T follicular helper cell (primary cell): ENCODE measurements around the gene TRIM24.
"Not testable (repeated sequence)": the region's sequence is repeated elsewhere in the genome, so short reads cannot be mapped to it uniquely, and the experiment has no call there.

ENCODE experiments used
- DNase-seq: peaks from one replicate; pipeline ENCODE4 v3.0.0-alpha.2; 2020; ENCODE audit warnings: low read depth

Gene TRIM24

GRCh38 chr7:138460649-138461607, 869 bp downstream of the TRIM24 start:
- DNase-seq, result peak; percentile 40

DNA sequence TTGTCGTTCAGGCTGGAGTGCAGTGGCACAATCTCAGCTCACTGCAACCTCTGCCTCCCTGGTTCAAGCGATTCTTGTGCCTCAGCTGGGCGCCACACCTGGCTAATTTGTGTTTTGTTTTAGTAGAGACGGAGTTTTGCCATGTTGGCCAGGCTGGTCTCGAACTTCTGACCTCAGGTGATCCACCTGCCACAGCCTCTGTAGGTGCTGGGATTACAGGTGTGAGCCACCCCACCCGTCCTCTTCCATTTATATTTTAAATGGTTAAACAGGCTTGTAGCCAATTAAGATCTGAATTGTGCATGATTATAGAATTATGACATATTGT, 3.2 kb downstream of the TRIM24 start:
- not testable (repeated sequence) for DNase-seq

GRCh38 chr7:138465046-138465445, 5.0 kb downstream of the TRIM24 start:
- no peak for DNase-seq

GRCh38 chr7:138466069-138466756, 6.2 kb downstream of the TRIM24 start:
- not testable (repeated sequence) for DNase-seq

GRCh38 chr7:138468244-138469123, 8.4 kb downstream of the TRIM24 start:
- DNase-seq, result no peak

GRCh38 chr7:138470391-138471157, 10.5 kb downstream of the TRIM24 start:
- no peak for DNase-seq

- DNase-seq, result no peak
Measured at GRCh38 chr7:138472292-138473079, 12.4 kb downstream of the TRIM24 start.

DNA sequence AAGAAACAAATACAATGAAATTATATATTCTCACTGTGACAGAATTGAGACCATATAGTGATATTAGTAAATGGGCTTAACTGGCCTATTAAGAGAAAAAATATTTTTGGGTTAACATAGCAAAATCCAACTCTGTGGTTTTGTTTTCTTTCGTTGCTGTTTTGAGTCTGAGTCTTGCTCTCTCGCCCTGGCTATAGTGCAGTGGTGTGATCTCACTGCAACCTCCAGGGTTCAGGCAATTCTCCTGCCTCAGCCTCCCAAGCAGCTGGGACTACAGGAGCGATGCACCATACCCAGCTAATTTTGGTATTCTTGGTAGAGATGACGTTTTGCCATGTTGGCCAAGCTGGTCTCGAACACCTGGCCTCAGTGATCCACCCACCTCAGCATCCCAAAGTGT, 15.3 kb downstream of the TRIM24 start:
- no peak for DNase-seq

DNA sequence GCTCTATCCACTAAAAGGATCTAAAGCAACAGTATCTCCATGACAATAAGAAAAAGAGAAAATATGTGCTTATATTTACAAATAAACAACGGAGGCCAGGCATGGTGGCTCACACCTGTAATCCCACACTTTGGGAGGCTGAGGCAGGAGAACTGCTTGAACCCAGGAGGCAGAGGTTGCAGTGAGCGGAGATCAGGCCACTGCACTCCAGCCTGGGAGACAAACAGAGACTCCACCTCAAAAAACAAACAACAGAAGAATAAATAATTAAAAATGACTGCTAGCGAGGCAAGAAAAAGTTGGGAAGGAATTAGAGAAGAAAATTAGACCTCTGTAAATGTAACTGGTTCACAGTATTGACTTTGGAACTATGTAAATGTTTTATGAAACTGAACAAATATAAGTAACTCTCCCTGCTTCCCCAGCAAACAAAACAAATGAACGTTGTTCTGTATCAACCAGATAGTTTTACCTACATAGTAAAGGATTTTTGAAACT, 17.1 kb downstream of the TRIM24 start:
- no peak for DNase-seq

DNA sequence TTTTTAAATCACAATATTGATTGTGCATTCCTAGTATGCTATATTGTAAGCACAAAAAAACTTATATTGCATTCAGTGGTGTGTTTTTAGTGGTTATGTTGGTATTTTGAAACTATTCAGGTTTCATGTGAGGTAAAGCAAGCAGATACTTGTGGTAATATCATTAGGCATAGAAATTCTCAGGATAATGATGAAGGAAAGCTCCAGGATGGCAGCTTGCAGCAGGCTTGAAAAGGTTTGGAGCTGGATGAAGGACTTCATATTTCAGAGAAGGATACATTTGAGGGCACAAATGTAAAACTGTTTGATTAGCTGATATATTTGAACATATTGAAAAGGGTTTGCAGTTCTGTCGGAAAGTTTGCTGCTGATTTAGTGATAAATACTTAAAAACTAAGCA, 17.5 kb downstream of the TRIM24 start:
- no peak for DNase-seq

GRCh38 chr7:138478499-138478908, 18.4 kb downstream of the TRIM24 start:
- DNase-seq, result no peak

- DNase-seq, result no peak
Measured at GRCh38 chr7:138480527-138480926, 20.5 kb downstream of the TRIM24 start.

- DNase-seq, result no peak
Measured at GRCh38 chr7:138481447-138482380, 21.7 kb downstream of the TRIM24 start.

DNA sequence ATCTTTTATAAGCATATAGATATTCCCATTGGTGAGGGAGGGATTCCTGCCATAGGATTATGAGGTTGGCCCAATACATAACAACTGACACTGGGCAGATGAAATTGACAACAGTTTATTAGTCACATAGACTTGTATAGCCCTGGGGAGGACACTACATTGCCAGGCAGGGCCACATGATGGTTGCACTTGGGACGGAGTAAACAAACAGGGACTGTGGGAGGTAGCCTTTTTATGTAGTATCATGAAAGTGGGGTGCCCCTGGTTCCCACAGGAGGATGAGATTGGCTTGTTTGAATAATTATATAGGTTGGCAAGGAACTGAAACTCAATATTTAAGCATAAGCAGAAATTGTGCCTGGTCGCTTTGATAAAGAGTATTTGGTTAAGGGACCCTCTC, 23.5 kb downstream of the TRIM24 start:
- DNase-seq, result no peak

- DNase-seq, result not testable (repeated sequence)
Measured at GRCh38 chr7:138485508-138485907, 25.4 kb downstream of the TRIM24 start.

DNA sequence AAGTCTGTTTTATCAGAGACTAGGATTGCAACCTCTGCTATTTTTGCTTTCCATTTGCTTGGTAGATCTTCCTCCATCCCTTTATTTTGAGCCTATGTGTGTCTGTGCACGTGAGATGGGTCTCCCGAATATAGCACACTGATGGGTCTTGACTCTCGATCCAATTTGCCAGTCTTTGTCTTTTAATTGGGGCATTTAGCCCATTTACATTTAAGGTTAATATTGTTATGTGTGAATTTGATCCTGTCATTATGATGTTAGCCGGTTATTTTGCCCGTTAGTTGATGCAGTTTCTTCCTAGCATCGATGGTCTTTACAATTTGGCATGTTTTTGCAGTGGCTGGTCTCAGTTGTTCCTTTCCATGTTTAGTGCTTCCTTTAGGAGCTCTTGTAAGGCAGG, 29.1 kb downstream of the TRIM24 start:
- DNase-seq, result not testable (repeated sequence)

DNA sequence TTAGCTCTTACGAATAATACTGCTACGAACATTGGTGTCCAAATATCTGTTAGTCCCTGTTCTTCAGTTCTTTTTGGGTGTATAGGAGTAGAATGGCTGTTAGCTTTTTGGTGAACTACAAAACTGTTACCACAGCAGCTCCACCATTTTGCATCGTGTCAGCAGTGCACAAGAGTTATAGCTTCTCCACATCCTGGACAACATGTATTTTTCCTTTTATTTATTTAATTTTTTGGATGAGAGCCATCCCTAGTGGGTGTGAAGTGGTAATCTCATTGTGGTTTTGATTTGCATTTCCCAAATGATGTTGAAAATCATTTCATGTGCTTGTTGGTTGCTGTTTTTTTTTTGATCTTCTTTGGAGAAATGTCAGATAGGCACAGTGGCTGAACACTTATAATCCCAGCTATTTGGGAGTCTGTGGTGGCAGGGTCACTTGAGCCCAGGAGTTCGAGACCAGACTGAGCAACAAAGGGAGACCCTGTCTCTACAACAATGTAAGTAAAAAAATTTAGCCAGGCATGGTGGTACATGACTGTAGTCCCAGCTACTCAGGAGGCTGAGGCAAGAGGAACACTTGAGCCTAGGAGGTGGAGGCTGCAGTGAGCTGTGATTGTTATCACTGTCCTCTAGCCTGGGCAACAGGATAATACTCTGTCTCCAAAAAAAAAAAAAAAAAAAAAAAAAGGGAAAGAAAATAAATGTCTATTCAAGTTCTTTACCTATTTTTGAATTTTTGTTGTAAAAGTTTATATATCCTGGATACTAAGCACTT, 31.7 kb downstream of the TRIM24 start:
- DNase-seq, result no peak

- DNase-seq, result no peak
Measured at GRCh38 chr7:138492423-138492822, 32.4 kb downstream of the TRIM24 start.

DNA sequence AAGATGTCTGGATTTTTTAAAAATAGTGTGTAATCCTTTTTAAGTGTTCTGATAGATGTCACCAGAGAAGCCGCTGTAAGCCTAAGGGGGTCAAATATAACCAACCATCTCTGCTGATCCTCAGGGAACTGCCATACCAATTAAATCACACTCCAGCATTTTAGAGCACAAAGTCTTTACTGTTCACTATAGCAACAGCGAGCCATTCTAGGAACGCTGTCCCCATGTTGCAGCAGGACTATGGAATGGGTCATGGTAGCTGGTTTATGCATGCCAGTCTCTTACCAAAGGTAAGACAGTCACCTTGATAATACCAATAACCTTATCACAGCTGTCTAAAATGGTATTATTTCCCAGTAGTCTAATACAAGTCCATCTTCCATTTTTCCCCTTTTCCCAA, 33.5 kb downstream of the TRIM24 start:
- no peak for DNase-seq
